Measurements from ENCODE around the gene CNTNAP2.

- TF ChIP-seq CTCF (IDR thresholded peaks at IDR 0.05) (no peak), POLR2A (IDR thresholded peaks at IDR 0.05) (no peak)
Measured at GRCh38 chr7:147894271-147894670, 1777.7 kb downstream of the CNTNAP2 start.
